ENCODE data around the gene KRTAP5-6. TPM values are rescaled to one million over a fixed set of nuclear protein-coding genes. Genes with fewer than 3 reads are reported as not detected.
"Not testable (repeated sequence)": the region's sequence is repeated elsewhere in the genome, so short reads cannot be mapped to it uniquely, and the experiment has no call there.

KRTAP5-6 gene
- total RNA-seq, 2 donors from 2014 or later: not detected

DNA sequence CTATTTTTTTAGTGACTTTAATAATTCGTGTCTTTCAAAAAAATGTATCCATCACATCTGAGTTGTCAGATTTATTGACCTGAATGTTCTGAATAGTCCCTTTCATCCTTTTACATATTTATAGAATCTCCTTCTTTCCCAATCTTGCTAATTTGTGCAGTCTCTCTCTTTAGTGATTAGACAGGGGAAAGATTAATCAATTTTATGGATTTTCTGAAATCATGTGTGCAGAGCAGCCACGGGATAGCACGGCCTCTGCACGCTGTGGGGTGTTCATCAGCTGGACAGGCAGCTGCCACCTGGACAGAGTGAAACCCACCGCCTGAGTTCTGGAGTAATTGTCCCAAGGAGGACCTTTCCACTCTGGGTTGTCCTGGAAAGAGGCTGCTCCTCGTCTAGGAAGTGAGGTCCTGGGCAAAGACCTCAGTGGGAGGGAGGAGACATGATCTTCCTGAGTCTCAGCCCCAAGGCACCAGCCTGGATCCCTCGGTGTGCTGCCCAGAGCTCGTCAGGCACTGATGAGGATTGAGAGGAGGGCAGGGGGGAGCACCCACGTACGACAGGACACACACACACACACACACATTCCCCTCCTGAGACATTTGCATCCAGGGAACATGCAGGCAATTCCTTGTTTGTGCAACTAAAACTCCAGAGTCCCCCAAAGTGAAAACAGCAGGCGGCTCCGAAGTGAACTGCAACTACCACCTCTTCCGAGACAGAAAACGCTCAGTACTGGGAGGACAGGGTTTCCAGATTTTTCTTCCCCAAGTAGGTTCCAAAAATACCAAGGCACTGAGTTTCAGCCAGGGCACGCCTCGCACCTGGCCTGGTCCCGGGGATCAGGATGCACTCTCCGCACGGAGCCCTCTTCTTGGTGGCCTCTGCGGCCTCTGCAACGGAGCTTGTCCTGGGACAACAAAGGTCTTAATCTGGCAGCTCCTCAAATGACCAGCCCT lies 22.5 kb upstream of the KRTAP5-6 start:
- Histone ChIP-seq H3K4me3 (no peak overlapping the region), H3K27me3 (replicated peaks; ENCODE audit: insufficient read depth) (no peaks in the 10 kb centered on the region), H3K9me3 (no peaks in the 10 kb centered on the region), H3K36me3 (no peaks in the 10 kb centered on the region), H3K4me1 (ENCODE audit: control insufficient read depth in 1 of 2, low read depth in 2 of 2) (no peaks in the 10 kb centered on the region), H3K27ac (no peak overlapping the region)
- TF ChIP-seq CTCF (IDR thresholded peaks at IDR 0.05): no peak
- no peak for DNase-seq (ENCODE audit: low spot score)
- no peak for ATAC-seq (ENCODE audit: insufficient number of reproducible peaks, low FRiP score, low read depth)

DNA sequence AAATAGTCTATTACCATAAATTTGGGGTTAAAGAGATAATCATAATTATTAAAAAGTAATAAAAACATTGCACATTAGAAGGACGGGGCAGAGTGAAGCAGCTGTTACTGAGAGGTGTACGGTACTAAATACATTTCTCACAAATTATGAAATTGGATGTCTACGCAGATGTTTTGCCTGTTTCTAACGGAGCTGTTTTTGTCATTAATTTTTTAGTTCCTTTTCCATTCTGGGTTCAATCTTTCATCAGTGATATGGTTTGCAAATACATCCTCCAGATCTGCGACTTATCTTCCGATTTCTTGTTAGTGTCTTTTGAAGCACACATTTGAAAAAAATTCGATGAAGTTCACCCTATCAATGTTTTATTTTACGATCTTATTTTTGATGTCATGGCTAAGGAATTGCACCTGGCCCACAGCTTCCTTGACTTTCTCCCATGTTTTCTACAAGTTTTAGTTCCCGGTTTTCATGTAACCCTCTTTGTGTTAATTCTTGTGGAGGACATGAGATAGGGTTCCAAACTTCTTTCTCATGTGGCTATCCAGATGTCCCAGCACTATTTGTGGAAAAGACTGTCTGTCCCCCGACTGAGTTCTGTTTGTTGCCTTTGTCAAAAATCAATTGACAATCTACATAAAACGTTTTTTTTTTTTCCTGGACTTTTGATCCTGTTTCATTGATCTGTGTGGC lies 21.3 kb upstream of the KRTAP5-6 start:
- Histone ChIP-seq H3K36me3 (no peaks in the 10 kb centered on the region), H3K27me3 (replicated peaks; ENCODE audit: insufficient read depth) (no peaks in the 10 kb centered on the region), H3K9me3 (no peaks in the 10 kb centered on the region), H3K4me3 (no peak overlapping the region), H3K27ac (no peak overlapping the region), H3K4me1 (ENCODE audit: control insufficient read depth in 1 of 2, low read depth in 2 of 2) (no peaks in the 10 kb centered on the region)
- ATAC-seq (ENCODE audit: insufficient number of reproducible peaks, low FRiP score, low read depth) (no peak), DNase-seq (ENCODE audit: low spot score) (no peak)
- no peak for TF ChIP-seq CTCF (IDR thresholded peaks at IDR 0.05)

DNA sequence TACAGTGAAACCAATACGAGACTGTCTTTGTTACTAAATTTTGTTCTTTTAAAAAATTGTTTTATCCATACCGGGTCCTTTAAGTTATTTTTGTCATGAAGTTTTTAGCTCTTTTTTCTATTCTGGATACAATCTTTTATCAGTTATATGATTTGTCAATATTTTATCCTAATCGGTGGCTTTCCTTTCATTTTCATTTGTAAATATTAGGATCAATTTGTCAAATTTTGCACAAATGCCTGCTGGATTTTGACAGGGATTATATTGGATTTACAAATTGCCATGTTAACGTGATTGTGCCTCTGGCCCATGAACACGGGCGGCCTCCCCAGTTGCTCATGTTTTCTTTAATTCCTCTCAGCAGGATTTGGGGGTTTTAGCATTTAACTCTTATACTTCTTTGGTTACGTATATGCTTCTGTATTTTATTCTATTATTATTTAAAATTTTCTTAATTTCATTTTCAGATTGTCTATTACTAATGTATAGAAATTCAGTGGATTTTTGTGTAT lies 20.7 kb upstream of the KRTAP5-6 start:
- DNase-seq (ENCODE audit: low spot score): no peak
- Histone ChIP-seq H3K27ac (no peak overlapping the region), H3K27me3 (replicated peaks; ENCODE audit: insufficient read depth) (no peaks in the 10 kb centered on the region), H3K9me3 (no peaks in the 10 kb centered on the region), H3K36me3 (no peaks in the 10 kb centered on the region), H3K4me1 (ENCODE audit: control insufficient read depth in 1 of 2, low read depth in 2 of 2) (no peaks in the 10 kb centered on the region), H3K4me3 (no peak overlapping the region)
- no peak for ATAC-seq (ENCODE audit: insufficient number of reproducible peaks, low FRiP score, low read depth)
- TF ChIP-seq CTCF (IDR thresholded peaks at IDR 0.05): no peak

- no peak for DNase-seq (ENCODE audit: low spot score)
- Histone ChIP-seq H3K36me3 (no peaks in the 10 kb centered on the region), H3K27ac (no peak overlapping the region), H3K9me3 (no peaks in the 10 kb centered on the region), H3K4me1 (ENCODE audit: control insufficient read depth in 1 of 2, low read depth in 2 of 2) (no peaks in the 10 kb centered on the region), H3K27me3 (replicated peaks; ENCODE audit: insufficient read depth) (no peaks in the 10 kb centered on the region), H3K4me3 (no peak overlapping the region)
- TF ChIP-seq CTCF (IDR thresholded peaks at IDR 0.05): no peak
- no peak for ATAC-seq (ENCODE audit: insufficient number of reproducible peaks, low FRiP score, low read depth)
Observed at GRCh38 chr11:1679881-1680280, 17.1 kb upstream of the KRTAP5-6 start.

DNA sequence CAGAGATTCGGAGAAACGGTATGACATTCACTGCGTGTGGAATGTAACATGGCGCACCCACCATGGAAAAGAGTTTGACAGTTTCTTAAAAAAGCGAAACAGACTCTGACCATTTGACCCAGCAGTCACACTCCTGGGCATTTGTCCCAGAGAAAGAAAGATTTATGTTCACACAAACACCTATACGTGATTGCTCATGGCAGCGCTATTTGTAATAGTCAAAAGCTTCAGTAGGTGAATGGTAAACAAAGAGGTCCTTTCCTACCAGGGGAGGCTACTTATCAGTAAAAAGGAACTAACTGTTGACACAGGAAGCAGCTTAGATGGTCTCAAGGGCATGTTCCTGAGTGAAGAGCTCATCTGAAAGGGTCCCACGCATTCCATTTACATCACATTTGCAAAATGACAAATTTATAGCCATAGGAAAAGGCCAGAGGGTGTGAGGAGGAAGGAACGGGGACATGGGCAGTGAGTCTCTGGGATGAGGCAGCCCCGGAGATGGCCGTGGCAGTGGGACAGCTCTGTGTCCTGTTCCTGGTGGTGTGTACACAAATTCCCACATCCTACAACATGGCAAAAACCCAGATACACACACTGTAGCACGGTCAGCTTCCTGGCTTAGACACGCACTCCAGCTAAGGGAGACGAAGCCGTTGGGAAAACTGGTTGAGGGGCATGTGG lies 14.6 kb upstream of the KRTAP5-6 start:
- no peak for DNase-seq (ENCODE audit: low spot score)
- TF ChIP-seq CTCF (IDR thresholded peaks at IDR 0.05): no peak

DNA sequence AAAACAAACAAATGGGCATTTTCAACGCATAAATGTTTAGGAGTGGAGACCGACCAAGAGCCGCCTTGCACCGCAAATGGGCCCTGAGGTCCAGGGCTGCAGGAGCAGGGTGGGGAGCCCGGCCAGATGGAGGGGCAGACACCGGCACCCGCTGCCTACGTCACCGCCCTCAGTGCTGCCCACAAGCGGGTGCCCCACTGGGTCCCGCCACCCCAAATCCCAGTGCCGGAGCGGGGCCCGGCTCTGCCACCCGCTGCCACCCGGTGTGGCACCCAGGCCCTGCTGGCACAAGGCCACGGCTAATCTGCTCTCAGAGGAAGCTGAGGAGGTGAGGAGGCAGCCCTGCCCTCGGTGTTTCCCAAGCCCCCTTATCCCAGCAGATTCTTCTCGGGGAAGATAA lies 13.8 kb upstream of the KRTAP5-6 start:
- not testable (repeated sequence) for ATAC-seq (ENCODE audit: insufficient number of reproducible peaks, low FRiP score, low read depth); H3K4me3 ChIP-seq; H3K36me3 ChIP-seq; H3K9me3 ChIP-seq; DNase-seq (ENCODE audit: low spot score); H3K4me1 ChIP-seq (ENCODE audit: control insufficient read depth in 1 of 2, low read depth in 2 of 2); H3K27me3 ChIP-seq (replicated peaks; ENCODE audit: insufficient read depth); H3K27ac ChIP-seq

More for the DNA sequence above, 14.6 kb upstream of the KRTAP5-6 start:
- Histone ChIP-seq H3K4me3 (no peak overlapping the region), H3K27ac (no peak overlapping the region), H3K36me3 (no peaks in the 10 kb centered on the region), H3K4me1 (ENCODE audit: control insufficient read depth in 1 of 2, low read depth in 2 of 2) (no peaks in the 10 kb centered on the region), H3K27me3 (replicated peaks; ENCODE audit: insufficient read depth) (no peaks in the 10 kb centered on the region), H3K9me3 (no peaks in the 10 kb centered on the region)
- no peak for ATAC-seq (ENCODE audit: insufficient number of reproducible peaks, low FRiP score, low read depth)

DNA sequence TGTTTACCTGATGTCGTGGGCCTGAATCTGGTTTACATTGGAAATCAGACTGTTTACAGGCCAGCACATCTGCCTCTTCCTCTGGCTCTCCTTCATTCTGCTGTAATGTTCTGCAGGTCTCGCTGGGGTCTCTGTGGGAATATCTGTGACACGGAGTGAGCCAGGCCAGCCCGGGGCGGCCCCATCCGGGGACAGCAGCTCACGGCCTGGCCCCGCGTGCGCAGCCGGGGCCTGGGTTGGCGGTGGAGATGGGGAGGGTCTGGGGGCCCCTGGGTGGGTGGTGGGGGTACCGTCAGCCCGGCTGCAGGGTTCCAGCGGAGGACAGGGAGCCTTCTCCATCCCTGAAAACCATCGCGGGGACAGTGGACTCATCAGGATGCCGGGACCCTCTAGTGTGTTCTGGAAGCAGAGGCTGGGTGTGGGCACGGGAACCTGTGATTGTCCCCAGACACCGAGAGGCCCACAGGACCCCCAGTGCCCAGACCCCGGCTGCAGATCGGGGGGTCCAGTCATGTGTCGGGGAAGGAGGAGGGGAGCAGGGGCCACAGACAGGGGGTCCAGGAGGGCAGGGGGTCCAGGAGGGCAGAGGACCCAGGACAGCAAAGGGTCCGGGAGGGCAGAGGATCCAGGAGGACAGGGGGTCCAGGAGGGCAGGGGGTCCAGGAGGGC lies 13.0 kb upstream of the KRTAP5-6 start:
- H3K27me3 ChIP-seq (replicated peaks; ENCODE audit: insufficient read depth); H3K4me1 ChIP-seq (ENCODE audit: control insufficient read depth in 1 of 2, low read depth in 2 of 2); H3K27ac ChIP-seq; H3K4me3 ChIP-seq; H3K36me3 ChIP-seq; H3K9me3 ChIP-seq; ATAC-seq (ENCODE audit: insufficient number of reproducible peaks, low FRiP score, low read depth); DNase-seq (ENCODE audit: low spot score): not testable (repeated sequence)
